HEK293 (cell line): ENCODE results near the gene DVL1.

Experiments
- FEZF1 ChIP-seq: fragments of 450-650 bp; formaldehyde crosslinking; IDR thresholded peaks from 2 replicates; pipeline ENCODE4 v1.5.1; 2016; ENCODE audit warnings: missing biosample characterization, missing genetic modification characterization
- HOXA7 ChIP-seq: sonication (generic); formaldehyde crosslinking; IDR thresholded peaks from 2 replicates; pipeline ENCODE4 v1.8.1; 2022; ENCODE audit warnings: missing genetic modification reagents, borderline replicate concordance
- REPIN1 ChIP-seq: fragments of 450-650 bp; formaldehyde crosslinking; IDR thresholded peaks from 2 replicates; pipeline ENCODE4 v1.5.1; 2017; ENCODE audit warnings: missing biosample characterization, missing genetic modification characterization, low read depth
- SCRT2 ChIP-seq: fragments of 450-650 bp; formaldehyde crosslinking; IDR thresholded peaks from 2 replicates; pipeline ENCODE4 v1.5.1; 2016; ENCODE audit warnings: missing biosample characterization, missing genetic modification characterization
- SP2 ChIP-seq: fragments of 450-650 bp; formaldehyde crosslinking; IDR thresholded peaks from 2 replicates; pipeline ENCODE4 v1.5.1; 2016; ENCODE audit warnings: missing biosample characterization, missing genetic modification characterization
- YY2 ChIP-seq: fragments of 450-650 bp; formaldehyde crosslinking; IDR thresholded peaks from 2 replicates; pipeline ENCODE4 v1.5.1; 2016; ENCODE audit warnings: missing biosample characterization, missing genetic modification characterization
- ZNF121 ChIP-seq: fragments of 450-650 bp; formaldehyde crosslinking; IDR thresholded peaks from 2 replicates; pipeline ENCODE4 v1.5.1; 2016; ENCODE audit warnings: missing biosample characterization, missing genetic modification characterization
- ZNF239 ChIP-seq: fragments of 450-650 bp; formaldehyde crosslinking; IDR thresholded peaks from 2 replicates; pipeline ENCODE4 v1.5.1; 2016; ENCODE audit warnings: missing biosample characterization, missing genetic modification characterization
- ZNF423 ChIP-seq: fragments of 450-650 bp; formaldehyde crosslinking; IDR thresholded peaks from 2 replicates; pipeline ENCODE4 v1.5.1; 2016; ENCODE audit warnings: missing biosample characterization, missing genetic modification characterization
- ZNF560 ChIP-seq: fragments of 450-650 bp; formaldehyde crosslinking; IDR thresholded peaks from 2 replicates; pipeline ENCODE4 v1.5.1; 2017; ENCODE audit warnings: missing biosample characterization, missing genetic modification characterization, borderline replicate concordance
- ZNF600 ChIP-seq: fragments of 450-650 bp; formaldehyde crosslinking; IDR thresholded peaks from 2 replicates; pipeline ENCODE4 v1.5.1; 2016; ENCODE audit warnings: missing biosample characterization, missing genetic modification characterization
- ZNF707 ChIP-seq: fragments of 450-650 bp; formaldehyde crosslinking; IDR thresholded peaks from 2 replicates; pipeline ENCODE4 v1.5.1; 2016; ENCODE audit warnings: missing biosample characterization, missing genetic modification characterization
- TF ChIP-seq, protein P1 (sequence below): fragments of 450-650 bp; formaldehyde crosslinking; IDR thresholded peaks from 2 replicates; pipeline ENCODE4 v1.5.1; 2016; ENCODE audit warnings: missing biosample characterization, missing genetic modification characterization
- TF ChIP-seq, protein P2 (sequence below): fragments of 450-650 bp; formaldehyde crosslinking; conservative IDR thresholded peaks from 2 replicates; pipeline ENCODE4 v1.5.1; 2016; ENCODE audit warnings: low read depth, missing biosample characterization, missing genetic modification characterization
- TF ChIP-seq, protein P3 (sequence below): fragments of 450-650 bp; formaldehyde crosslinking; IDR thresholded peaks from 2 replicates; pipeline ENCODE4 v1.5.1; 2016; ENCODE audit warnings: missing biosample characterization, missing genetic modification characterization
- TF ChIP-seq, protein P4 (sequence below): fragments of 450-650 bp; formaldehyde crosslinking; IDR thresholded peaks from 2 replicates; pipeline ENCODE4 v1.5.1; 2017; ENCODE audit warnings: missing biosample characterization, missing genetic modification characterization
- TF ChIP-seq, protein P5 (sequence below): fragments of 450-650 bp; formaldehyde crosslinking; IDR thresholded peaks from 2 replicates; pipeline ENCODE4 v1.5.1; 2016; ENCODE audit warnings: missing biosample characterization, missing genetic modification characterization

The DVL1 gene

DNA sequence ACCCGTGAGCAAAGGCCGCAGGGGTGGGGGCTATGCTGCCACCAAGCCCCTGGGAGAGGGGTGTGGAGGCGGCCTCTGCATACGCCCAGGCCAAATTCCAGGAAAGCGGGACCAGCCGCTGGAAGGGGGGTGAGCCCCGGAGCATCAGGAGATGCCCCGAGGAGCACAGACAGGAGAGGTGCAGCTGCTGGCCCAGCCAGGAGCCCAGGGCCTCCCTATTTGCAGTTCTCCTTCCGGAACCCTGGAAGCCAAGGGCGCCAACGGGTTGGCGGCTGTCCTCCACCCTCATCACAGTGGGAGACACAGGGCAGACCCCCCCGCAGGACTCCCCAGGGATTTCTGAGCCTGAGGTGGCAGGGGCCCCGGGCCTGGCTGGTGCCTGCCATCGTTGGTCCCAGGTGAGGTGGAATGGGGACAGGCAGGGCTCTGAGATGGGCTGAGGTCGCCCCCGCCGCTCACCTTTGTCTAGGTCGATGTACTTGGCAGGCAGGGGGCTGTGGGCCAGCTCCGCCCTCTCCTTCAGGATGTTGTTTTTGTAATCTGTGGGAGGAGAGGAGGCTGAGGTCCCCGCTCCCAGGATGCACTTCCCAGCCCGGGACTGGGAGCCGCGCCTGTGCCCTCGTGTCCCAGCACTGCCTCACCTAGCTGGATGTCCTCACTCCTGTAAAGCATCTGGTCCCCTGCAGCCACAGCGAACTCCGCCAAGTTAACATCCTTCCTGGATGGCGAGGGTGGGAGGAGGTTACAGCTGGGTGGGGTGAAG, 4.4 kb upstream of the DVL1 start (continued):
- TF ChIP-seq, protein P1, sequence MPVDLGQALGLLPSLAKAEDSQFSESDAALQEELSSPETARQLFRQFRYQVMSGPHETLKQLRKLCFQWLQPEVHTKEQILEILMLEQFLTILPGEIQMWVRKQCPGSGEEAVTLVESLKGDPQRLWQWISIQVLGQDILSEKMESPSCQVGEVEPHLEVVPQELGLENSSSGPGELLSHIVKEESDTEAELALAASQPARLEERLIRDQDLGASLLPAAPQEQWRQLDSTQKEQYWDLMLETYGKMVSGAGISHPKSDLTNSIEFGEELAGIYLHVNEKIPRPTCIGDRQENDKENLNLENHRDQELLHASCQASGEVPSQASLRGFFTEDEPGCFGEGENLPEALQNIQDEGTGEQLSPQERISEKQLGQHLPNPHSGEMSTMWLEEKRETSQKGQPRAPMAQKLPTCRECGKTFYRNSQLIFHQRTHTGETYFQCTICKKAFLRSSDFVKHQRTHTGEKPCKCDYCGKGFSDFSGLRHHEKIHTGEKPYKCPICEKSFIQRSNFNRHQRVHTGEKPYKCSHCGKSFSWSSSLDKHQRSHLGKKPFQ (tag by site-specific recombination), result no peak
- no peak for TF ChIP-seq ZNF707 (tag by site-specific recombination)
- TF ChIP-seq REPIN1 (tag by site-specific recombination), result no peak
- peak; percentile 9 for TF ChIP-seq SP2
- peak; percentile 67 for TF ChIP-seq ZNF600 (tag by site-specific recombination)
- no peak for TF ChIP-seq ZNF560
- peak; percentile 89 for TF ChIP-seq ZNF423
- TF ChIP-seq HOXA7, result no peak
- TF ChIP-seq, protein P2, sequence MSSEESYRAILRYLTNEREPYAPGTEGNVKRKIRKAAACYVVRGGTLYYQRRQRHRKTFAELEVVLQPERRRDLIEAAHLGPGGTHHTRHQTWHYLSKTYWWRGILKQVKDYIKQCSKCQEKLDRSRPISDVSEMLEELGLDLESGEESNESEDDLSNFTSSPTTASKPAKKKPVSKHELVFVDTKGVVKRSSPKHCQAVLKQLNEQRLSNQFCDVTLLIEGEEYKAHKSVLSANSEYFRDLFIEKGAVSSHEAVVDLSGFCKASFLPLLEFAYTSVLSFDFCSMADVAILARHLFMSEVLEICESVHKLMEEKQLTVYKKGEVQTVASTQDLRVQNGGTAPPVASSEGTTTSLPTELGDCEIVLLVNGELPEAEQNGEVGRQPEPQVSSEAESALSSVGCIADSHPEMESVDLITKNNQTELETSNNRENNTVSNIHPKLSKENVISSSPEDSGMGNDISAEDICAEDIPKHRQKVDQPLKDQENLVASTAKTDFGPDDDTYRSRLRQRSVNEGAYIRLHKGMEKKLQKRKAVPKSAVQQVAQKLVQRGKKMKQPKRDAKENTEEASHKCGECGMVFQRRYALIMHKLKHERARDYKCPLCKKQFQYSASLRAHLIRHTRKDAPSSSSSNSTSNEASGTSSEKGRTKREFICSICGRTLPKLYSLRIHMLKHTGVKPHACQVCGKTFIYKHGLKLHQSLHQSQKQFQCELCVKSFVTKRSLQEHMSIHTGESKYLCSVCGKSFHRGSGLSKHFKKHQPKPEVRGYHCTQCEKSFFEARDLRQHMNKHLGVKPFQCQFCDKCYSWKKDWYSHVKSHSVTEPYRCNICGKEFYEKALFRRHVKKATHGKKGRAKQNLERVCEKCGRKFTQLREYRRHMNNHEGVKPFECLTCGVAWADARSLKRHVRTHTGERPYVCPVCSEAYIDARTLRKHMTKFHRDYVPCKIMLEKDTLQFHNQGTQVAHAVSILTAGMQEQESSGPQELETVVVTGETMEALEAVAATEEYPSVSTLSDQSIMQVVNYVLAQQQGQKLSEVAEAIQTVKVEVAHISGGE (tag by site-specific recombination), result no peak
- no peak for TF ChIP-seq SCRT2 (tag by site-specific recombination)
- TF ChIP-seq, protein P3, sequence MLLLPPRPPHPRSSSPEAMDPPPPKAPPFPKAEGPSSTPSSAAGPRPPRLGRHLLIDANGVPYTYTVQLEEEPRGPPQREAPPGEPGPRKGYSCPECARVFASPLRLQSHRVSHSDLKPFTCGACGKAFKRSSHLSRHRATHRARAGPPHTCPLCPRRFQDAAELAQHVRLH, result no peak
- TF ChIP-seq ZNF239 (tag by site-specific recombination), result no peak
- TF ChIP-seq, protein P4, sequence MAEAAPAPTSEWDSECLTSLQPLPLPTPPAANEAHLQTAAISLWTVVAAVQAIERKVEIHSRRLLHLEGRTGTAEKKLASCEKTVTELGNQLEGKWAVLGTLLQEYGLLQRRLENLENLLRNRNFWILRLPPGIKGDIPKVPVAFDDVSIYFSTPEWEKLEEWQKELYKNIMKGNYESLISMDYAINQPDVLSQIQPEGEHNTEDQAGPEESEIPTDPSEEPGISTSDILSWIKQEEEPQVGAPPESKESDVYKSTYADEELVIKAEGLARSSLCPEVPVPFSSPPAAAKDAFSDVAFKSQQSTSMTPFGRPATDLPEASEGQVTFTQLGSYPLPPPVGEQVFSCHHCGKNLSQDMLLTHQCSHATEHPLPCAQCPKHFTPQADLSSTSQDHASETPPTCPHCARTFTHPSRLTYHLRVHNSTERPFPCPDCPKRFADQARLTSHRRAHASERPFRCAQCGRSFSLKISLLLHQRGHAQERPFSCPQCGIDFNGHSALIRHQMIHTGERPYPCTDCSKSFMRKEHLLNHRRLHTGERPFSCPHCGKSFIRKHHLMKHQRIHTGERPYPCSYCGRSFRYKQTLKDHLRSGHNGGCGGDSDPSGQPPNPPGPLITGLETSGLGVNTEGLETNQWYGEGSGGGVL (tag by site-specific recombination), result no peak; the same call in 1 of the 2 replicates
- TF ChIP-seq FEZF1 (tag by site-specific recombination), result no peak
- TF ChIP-seq, protein P5, sequence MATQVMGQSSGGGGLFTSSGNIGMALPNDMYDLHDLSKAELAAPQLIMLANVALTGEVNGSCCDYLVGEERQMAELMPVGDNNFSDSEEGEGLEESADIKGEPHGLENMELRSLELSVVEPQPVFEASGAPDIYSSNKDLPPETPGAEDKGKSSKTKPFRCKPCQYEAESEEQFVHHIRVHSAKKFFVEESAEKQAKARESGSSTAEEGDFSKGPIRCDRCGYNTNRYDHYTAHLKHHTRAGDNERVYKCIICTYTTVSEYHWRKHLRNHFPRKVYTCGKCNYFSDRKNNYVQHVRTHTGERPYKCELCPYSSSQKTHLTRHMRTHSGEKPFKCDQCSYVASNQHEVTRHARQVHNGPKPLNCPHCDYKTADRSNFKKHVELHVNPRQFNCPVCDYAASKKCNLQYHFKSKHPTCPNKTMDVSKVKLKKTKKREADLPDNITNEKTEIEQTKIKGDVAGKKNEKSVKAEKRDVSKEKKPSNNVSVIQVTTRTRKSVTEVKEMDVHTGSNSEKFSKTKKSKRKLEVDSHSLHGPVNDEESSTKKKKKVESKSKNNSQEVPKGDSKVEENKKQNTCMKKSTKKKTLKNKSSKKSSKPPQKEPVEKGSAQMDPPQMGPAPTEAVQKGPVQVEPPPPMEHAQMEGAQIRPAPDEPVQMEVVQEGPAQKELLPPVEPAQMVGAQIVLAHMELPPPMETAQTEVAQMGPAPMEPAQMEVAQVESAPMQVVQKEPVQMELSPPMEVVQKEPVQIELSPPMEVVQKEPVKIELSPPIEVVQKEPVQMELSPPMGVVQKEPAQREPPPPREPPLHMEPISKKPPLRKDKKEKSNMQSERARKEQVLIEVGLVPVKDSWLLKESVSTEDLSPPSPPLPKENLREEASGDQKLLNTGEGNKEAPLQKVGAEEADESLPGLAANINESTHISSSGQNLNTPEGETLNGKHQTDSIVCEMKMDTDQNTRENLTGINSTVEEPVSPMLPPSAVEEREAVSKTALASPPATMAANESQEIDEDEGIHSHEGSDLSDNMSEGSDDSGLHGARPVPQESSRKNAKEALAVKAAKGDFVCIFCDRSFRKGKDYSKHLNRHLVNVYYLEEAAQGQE, result no peak
- TF ChIP-seq ZNF121, result no peak
- TF ChIP-seq YY2 (tag by site-specific recombination), result no peak
